Stomach (tissue), 4 donors: ENCODE data around the gene TM6SF1.

ENCODE experiments used
- POLR2A ChIP-seq, 4 donors: fragments of 450-650 bp; IDR thresholded peaks; one replicate each; pipeline ENCODE4 v1.6.1; 2016; ENCODE audit warnings: antibody characterized with exemption in 4 of 4, control low read depth in 2 of 4, mild to moderate bottlenecking in 1 of 4, moderate library complexity in 1 of 4
- POLR2AphosphoS5 ChIP-seq, 3 donors: sonication (generic); formaldehyde crosslinking; IDR thresholded peaks; one replicate each; pipeline ENCODE4 v1.6.1; 2016; ENCODE audit warnings: antibody characterized with exemption in 3 of 3

GRCh38 chr15:83164111-83164770 lies 56.8 kb downstream of the TM6SF1 start:
- TF ChIP-seq POLR2A (IDR thresholded peaks at IDR 0.05) (no peak), POLR2AphosphoS5 (IDR thresholded peaks at IDR 0.05) (no peak)
